ENCODE data around the gene ELAVL3.
"Not testable (repeated sequence)": the region's sequence is repeated elsewhere in the genome, so short reads cannot be mapped to it uniquely, and the experiment has no call there.

Gene ELAVL3

DNA sequence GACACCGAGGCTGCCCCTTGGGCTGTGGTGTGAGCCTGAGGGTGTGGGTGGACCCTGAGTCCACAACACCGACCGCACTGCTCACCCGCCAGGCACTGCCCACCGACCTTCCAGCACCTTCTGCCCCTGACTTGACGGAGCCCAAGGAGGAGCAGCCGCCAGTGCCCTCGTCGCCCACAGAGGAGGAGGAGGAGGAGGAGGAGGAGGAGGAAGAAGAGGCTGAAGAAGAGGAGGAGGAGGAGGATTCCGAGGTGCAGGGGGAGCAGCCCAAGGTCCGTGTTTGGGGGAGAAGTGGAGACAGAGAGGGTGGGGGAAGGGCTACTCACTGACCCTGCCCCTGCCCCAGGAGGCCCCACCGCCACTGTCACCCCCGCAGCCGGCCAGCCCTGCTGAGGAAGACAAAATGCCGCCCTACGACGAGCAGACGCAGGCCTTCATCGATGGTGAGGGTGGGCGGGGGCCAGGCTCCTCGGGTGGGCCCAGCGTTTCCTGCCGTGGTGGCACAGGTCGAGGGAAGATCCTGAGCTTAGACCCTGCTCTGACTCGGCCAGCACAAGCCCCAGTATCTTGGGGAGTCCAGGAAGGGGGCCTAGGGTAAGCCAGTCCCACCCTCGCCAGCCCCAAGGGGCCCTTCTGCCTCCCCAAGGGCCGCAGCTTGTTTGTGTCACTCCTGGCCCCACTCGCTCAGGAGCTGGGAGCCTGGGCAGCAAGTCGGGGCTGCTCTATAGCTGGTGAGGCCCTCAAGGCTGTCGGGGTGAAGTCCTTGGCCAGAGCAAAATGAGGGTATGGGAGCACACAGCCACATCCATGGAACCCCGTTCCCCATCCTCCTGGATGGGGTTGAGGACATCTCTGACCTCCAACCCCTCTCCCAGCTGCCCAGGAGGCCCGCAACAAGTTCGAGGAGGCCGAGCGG lies 33.2 kb downstream of the ELAVL3 start:
- no peak overlapping the region for H3K27ac Mint-ChIP-seq
- DNase-seq (ENCODE audit: low spot score) = no peak

DNA sequence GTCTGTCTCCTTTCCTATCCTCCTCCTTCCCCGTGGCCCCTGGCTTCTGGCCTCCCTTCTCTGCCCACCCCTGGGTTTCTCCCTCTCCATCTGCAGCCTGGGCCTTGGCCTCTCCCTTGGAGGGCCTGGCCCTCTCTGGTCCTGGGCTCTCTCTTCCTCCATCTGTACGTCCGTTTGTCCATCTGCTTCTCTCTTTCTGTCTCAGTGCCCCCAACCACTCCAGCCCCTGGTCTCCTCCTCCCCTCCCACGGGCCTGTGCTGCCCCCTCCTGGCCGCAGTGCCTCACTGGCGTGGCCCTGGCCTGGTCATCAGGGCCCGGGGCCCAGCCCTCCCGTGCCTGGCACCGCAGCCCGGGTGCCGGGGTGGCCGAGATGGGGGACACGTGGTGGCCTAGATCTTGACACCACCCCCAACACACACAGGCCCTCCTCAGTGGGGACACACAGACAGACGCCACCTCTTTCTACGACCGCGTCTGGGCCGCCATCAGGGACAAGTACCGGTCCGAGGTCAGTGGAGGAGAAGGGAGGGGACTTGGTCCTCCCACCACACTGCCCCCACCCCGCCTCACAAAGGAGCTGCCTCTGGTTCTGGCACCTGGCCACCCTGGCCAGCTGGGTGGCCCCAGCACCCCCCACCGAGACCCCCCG lies 34.1 kb downstream of the ELAVL3 start:
- no peaks in the 10 kb centered on the region for H3K4me1 Mint-ChIP-seq (ENCODE audit: low read depth)
- DNase-seq (ENCODE audit: low spot score) = no peak
- H3K27ac Mint-ChIP-seq = no peak overlapping the region
- H3K9me3 Mint-ChIP-seq = no peaks in the 10 kb centered on the region
- H3K27me3 Mint-ChIP-seq (ENCODE audit: low read depth) = no peaks in the 10 kb centered on the region
- H3K36me3 Mint-ChIP-seq (ENCODE audit: low read depth) = peaks cover 18% of the 10 kb centered on the region
- H3K4me3 Mint-ChIP-seq = no peak overlapping the region

More for the DNA sequence above, 33.2 kb downstream of the ELAVL3 start:
- Mint-ChIP-seq H3K9me3 (no peaks in the 10 kb centered on the region), H3K4me3 (no peak overlapping the region), H3K27me3 (ENCODE audit: low read depth) (no peaks in the 10 kb centered on the region), H3K36me3 (ENCODE audit: low read depth) (peaks cover 12% of the 10 kb centered on the region), H3K4me1 (ENCODE audit: low read depth) (no peaks in the 10 kb centered on the region)

DNA sequence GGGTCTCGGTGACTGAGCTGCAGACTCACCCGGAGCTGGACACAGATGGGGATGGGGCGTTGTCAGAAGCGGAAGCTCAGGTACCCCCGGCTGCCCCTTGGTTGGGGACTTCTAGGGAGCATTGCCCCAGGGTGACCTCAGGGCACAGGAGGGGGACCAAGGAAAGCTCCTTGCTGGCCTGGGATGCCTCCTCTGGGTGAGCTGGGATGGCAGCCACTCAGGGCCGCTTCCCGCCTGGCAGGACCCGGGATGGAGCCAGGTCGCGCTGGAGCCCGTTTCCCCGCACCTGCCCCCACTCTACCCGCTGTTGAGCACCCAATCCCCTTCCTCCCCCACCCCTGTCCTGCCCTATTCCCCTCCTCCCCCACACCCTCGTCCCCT lies 34.6 kb downstream of the ELAVL3 start:
- Mint-ChIP-seq H3K27ac (no peak overlapping the region), H3K4me1 (ENCODE audit: low read depth) (no peaks in the 10 kb centered on the region), H3K4me3 (no peak overlapping the region)

DNA sequence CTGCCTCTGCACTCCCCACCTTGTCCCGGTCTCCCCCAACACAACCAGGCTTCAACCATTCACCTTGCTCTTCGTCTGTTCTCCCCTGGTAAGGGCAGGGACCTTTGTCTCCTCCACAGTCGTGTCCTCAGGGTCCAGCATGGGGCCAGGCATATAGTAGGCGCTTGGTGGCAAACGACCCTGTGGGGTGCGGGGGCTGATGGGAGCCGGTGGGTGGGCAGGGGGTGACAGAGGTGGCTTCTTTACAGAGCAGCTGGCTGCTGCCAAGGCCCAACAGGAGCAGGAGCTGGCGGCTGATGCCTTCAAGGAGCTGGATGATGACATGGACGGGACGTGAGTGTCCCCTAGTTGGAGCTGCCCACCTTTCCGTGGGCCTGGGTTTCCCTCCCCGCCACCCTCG lies 35.7 kb downstream of the ELAVL3 start:
- Mint-ChIP-seq H3K27ac (no peak overlapping the region), H3K4me3 (no peak overlapping the region), H3K4me1 (ENCODE audit: low read depth) (no peaks in the 10 kb centered on the region), H3K36me3 (ENCODE audit: low read depth) (peaks cover 28% of the 10 kb centered on the region), H3K27me3 (ENCODE audit: low read depth) (no peaks in the 10 kb centered on the region), H3K9me3 (no peaks in the 10 kb centered on the region)
- DNase-seq (ENCODE audit: low spot score) = no peak

More for the DNA sequence above, 34.6 kb downstream of the ELAVL3 start:
- Mint-ChIP-seq H3K9me3 (no peaks in the 10 kb centered on the region), H3K36me3 (ENCODE audit: low read depth) (peaks cover 22% of the 10 kb centered on the region), H3K27me3 (ENCODE audit: low read depth) (no peaks in the 10 kb centered on the region)
- no peak for DNase-seq (ENCODE audit: low spot score)

DNA sequence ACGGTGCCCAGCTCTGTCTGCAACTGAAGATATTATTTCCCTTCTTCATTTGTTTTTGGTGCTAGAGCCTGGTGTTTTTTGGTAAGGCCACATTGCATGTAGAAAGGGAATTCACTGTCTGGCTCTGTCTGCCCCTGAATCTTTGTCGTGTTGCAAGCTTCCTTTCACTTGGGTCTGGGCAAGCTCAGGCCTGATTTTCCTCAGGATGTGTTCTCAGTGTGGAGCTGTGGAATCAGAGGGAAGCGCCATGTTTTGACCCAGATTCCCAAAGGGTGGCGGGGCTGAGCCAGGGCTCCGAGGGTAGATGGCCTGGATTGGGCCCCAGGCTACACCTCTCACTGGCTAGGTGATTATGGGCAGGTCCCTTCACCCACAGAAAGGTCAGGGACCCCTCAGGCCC lies 36.8 kb downstream of the ELAVL3 start:
- H3K4me3 Mint-ChIP-seq = no peak overlapping the region
- no peak for DNase-seq (ENCODE audit: low spot score)
- H3K27me3 Mint-ChIP-seq (ENCODE audit: low read depth) = no peaks in the 10 kb centered on the region
- no peaks in the 10 kb centered on the region for H3K9me3 Mint-ChIP-seq
- H3K4me1 Mint-ChIP-seq (ENCODE audit: low read depth) = no peaks in the 10 kb centered on the region
- peaks cover 27% of the 10 kb centered on the region for H3K36me3 Mint-ChIP-seq (ENCODE audit: low read depth)
- no peak overlapping the region for H3K27ac Mint-ChIP-seq

DNA sequence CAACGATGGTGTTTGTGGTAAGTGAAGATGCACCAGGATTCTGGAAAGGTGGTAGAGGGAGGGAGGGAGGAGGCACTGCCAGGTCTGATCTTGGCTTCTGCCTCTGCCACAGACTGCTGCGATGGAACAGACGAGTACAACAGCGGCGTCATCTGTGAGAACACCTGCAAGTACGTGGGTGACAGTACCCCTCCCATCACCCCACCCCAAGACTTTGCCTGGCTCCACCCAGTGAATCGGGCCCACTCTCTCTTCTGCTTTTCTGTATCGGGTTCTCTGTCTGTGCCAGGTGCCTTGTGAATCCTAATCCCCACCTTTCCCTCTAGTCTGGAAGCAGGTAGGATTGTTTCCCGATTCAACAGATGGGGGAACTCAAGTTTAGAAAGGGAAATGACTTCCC lies 42.9 kb downstream of the ELAVL3 start:
- Mint-ChIP-seq H3K4me3 (peak overlapping the region; percentile 73), H3K36me3 (ENCODE audit: low read depth) (peaks cover 45% of the 10 kb centered on the region), H3K9me3 (no peaks in the 10 kb centered on the region), H3K4me1 (ENCODE audit: low read depth) (peaks cover 16% of the 10 kb centered on the region), H3K27ac (peak overlapping the region; percentile 62), H3K27me3 (ENCODE audit: low read depth) (no peaks in the 10 kb centered on the region)
- no peak for DNase-seq (ENCODE audit: low spot score)

DNA sequence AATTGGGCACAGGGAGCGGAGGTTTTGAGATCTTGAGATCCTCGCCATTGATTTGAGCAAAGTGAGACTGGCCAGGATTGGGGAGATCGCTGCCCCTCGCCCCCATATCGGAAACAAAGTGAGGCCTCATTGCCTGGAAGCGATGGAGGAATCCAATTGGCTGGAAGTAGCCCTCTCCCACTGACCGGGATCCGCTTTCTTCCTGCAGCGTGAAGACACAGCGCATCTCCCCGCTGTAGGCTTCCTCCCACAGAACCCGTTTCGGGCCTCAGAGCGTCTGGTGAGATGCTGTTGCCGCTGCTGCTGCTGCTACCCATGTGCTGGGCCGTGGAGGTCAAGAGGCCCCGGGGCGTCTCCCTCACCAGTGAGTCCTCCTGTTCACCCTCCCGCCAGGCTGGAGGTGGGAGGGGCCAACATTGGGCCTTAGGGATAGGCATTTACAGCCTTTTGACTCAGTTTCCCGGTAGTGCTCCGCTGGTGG lies 45.0 kb downstream of the ELAVL3 start:
- no peaks in the 10 kb centered on the region for H3K27me3 Mint-ChIP-seq (ENCODE audit: low read depth)
- peaks cover 31% of the 10 kb centered on the region for H3K36me3 Mint-ChIP-seq (ENCODE audit: low read depth)
- peak overlapping the region; percentile 97 for H3K27ac Mint-ChIP-seq
- DNase-seq (ENCODE audit: low spot score) = peak; percentile 10
- peak overlapping the region; percentile 100 for H3K4me3 Mint-ChIP-seq
- no peaks in the 10 kb centered on the region for H3K9me3 Mint-ChIP-seq
- H3K4me1 Mint-ChIP-seq (ENCODE audit: low read depth) = peaks cover 16% of the 10 kb centered on the region

DNA sequence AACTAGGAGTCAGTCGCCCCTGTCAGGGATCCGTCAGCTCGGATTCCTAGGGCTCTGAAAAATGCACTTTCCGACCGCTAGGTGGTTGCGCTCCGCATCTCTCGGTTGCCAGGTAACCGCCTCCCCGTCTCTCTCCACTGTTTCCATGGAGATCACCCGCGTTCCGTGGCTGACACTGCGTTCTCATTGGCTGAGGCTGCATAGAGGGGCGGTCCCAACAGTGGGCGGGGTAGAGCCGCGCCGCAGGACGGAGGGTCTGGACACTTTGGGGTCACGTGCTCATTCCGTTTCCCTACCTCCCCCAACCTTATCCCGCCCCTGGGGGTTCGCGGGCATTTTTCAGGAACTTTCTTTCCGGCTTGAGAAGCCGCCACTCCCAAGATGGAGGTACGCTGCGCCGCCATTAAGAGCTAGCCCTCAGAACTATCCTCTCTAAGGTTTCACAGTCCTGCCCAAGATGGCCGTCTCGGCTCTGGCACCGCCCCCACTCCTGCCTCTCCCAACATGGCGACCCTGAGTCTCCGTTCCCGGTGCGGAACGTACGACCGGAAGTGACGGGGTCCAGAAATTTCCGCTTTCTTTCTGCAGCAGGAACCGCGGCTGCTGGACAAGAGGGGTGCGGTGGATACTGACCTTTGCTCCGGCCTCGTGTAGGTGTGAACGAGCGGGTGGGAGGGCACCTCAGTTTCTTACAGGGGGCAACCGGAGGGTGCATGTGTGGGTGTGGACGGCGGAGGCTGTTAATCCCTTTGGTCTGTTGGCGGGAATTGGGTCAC lies 45.6 kb downstream of the ELAVL3 start, which contains the start of the genes ODAD3 and PRKCSH:
ODAD3 (minus strand) TSS at position 65 of the 776 bp plus-strand sequence. CDS start 105 bp downstream, outside the sequence.
PRKCSH (plus strand) TSS at position 579 of the 776 bp plus-strand sequence. CDS start 483 bp downstream, outside the sequence.
- peak within 1 kb of the TSS; percentile 97 for H3K27ac Mint-ChIP-seq
- H3K27me3 Mint-ChIP-seq (ENCODE audit: low read depth) = peaks cover 2% of the 10 kb centered on the region
- H3K9me3 Mint-ChIP-seq = no peaks in the 10 kb centered on the region
- DNase-seq (ENCODE audit: low spot score) = peak; percentile 100
- peaks cover 26% of the 10 kb centered on the region for H3K36me3 Mint-ChIP-seq (ENCODE audit: low read depth)
- peaks cover 16% of the 10 kb centered on the region for H3K4me1 Mint-ChIP-seq (ENCODE audit: low read depth)
- peak within 1 kb of the TSS; percentile 100 for H3K4me3 Mint-ChIP-seq

DNA sequence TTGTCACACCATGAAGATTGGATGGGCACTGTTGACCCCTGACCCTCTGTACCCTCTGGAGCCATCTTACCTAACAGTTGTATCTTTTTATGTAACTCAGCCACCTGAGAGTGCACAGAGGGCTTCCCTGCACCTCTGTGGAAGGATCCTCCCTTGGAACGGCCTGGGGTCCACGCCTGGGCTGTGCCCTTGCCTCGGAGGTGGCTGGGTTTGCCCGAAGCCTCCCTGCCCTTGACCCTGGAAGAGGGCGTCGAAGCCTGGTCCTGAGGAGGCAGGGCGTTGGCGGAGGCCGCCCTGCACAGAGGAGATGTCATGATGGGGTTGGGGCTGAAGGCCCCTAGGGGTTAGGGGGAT lies 46.2 kb downstream of the ELAVL3 start:
- peak overlapping the region; percentile 97 for H3K27ac Mint-ChIP-seq
- DNase-seq (ENCODE audit: low spot score) = no peak
- H3K27me3 Mint-ChIP-seq (ENCODE audit: low read depth) = peaks cover 2% of the 10 kb centered on the region
- H3K4me1 Mint-ChIP-seq (ENCODE audit: low read depth) = peaks cover 16% of the 10 kb centered on the region
- H3K9me3 Mint-ChIP-seq = no peaks in the 10 kb centered on the region
- H3K36me3 Mint-ChIP-seq (ENCODE audit: low read depth) = peaks cover 26% of the 10 kb centered on the region
- peak overlapping the region; percentile 100 for H3K4me3 Mint-ChIP-seq

DNA sequence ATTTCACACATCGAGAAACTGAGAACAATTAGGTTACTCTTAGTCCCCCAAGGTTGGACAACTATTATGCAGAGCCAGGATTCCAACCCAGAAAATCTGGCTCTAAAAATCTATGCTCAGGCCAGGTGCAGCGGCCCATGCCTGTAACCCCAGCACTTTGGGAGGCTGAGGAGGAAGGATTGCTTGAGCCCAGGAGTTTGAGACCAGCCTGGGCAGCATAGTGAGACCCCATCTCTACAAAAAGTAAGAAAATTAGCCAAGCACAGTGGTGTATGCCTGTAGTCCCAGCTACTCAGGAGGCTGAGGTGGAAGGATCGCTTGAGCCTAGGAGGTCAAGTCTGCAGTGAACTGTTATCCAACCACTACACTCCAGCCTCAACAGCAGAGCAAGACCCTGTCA lies 47.3 kb downstream of the ELAVL3 start:
- not testable (repeated sequence) for H3K9me3 Mint-ChIP-seq; H3K27me3 Mint-ChIP-seq (ENCODE audit: low read depth); DNase-seq (ENCODE audit: low spot score); H3K27ac Mint-ChIP-seq
- H3K4me3 Mint-ChIP-seq = peak overlapping the region; percentile 18
- peaks cover 21% of the 10 kb centered on the region for H3K36me3 Mint-ChIP-seq (ENCODE audit: low read depth)
- H3K4me1 Mint-ChIP-seq (ENCODE audit: low read depth) = peaks cover 16% of the 10 kb centered on the region

DNA sequence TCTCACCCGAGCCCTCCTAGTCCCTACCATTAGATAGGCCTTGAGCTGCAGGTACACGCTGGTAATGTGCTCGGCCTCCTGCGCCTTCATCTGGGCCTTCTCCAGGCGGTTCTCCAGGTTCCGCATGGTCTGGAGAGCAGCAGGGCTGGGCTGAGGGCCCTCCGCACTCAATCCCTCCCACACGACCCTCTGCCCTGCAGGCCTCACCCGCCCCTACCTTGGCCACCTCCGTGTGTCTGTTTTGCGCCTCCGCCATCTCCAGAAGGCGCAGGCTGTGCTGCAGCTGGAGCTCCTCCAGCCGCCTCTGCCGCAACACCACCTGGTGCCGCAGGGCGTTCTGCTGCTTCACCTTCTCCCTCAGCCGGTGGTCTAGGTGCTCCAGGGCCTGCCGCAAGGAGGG lies 54.2 kb downstream of the ELAVL3 start:
- Mint-ChIP-seq H3K27me3 (ENCODE audit: low read depth) (peaks cover 24% of the 10 kb centered on the region), H3K4me3 (no peak overlapping the region), H3K9me3 (peaks cover 4% of the 10 kb centered on the region), H3K4me1 (ENCODE audit: low read depth) (peaks cover 11% of the 10 kb centered on the region), H3K36me3 (ENCODE audit: low read depth) (no peaks in the 10 kb centered on the region), H3K27ac (no peak overlapping the region)
- DNase-seq (ENCODE audit: low spot score) = no peak

DNA sequence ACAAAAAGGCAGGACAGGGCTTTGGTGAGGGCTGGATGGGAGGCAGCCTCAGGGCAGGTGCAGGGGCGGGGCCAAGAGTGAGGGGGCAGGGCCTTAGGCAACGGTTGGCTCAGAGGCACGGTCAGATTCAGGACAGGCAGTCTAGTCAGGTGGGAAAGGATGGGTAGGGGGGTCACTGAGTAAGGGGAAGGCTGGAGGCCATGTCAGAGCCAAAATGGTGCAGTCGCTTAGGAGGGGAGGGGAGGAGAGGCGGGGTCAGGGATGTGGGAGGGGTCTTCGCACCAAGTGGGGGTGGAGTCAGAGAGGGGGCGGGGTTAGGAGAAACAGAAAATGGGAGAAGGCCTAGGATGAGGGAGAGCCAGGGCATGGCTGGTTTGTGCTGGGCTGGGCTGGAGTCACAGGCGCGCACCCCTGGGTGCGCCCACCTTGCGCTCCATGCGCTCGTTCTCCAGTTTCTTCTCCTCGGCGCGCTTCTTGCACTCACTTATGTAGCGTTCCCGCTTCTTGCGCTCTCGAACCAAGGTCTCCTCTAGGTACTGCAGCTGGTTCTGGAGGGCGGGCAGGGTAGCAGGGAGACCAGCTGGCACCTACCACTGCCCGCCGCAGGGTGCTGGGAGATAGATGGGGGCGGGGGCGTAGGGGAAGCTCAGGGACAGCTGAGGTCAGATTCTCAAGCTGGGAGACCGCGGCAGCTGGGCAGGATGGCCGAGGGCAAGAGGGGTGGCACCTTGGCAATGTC lies 55.0 kb downstream of the ELAVL3 start:
- H3K4me3 Mint-ChIP-seq = no peak overlapping the region
- no peak for DNase-seq (ENCODE audit: low spot score)

DNA sequence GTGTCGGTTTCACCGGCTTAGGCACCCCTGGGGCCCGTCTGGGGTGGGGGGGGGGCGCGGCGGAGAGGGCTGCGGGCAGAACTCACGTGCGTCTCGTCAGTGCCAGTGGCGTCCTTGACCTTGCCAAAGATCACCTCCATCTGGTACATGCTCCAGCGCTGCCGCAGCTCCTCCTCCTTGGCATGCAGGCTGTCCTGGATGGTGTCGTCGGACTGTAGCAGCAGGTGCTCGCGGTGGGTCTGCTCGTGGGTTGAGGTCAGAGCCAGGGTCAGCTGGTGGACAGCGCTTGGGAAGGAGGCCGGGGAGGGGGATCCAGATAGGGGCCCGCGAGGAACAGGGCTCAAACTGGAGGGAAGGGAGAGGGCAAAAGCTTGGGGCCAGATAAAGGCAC lies 57.1 kb downstream of the ELAVL3 start:
- peaks cover 18% of the 10 kb centered on the region for H3K4me1 Mint-ChIP-seq (ENCODE audit: low read depth)

More for the DNA sequence above, 55.0 kb downstream of the ELAVL3 start:
- no peak overlapping the region for H3K27ac Mint-ChIP-seq
- H3K27me3 Mint-ChIP-seq (ENCODE audit: low read depth) = peaks cover 31% of the 10 kb centered on the region
- no peaks in the 10 kb centered on the region for H3K36me3 Mint-ChIP-seq (ENCODE audit: low read depth)
- H3K4me1 Mint-ChIP-seq (ENCODE audit: low read depth) = peaks cover 15% of the 10 kb centered on the region
- peaks cover 4% of the 10 kb centered on the region for H3K9me3 Mint-ChIP-seq

More for the DNA sequence above, 57.1 kb downstream of the ELAVL3 start:
- Mint-ChIP-seq H3K9me3 (peaks cover 4% of the 10 kb centered on the region), H3K27me3 (ENCODE audit: low read depth) (peaks cover 46% of the 10 kb centered on the region), H3K36me3 (ENCODE audit: low read depth) (no peaks in the 10 kb centered on the region), H3K4me3 (no peak overlapping the region), H3K27ac (no peak overlapping the region)
- DNase-seq (ENCODE audit: low spot score) = no peak

All from T-helper 2 cell treated with Interferon-gamma antibody and Interleukin-4, amounts not matched to agents 5 μg/mL and 100 μg/mL, for 36 hours (primary cell).